SK-N-DZ (cell line): ENCODE measurements around the gene USP3.
"Not testable (repeated sequence)": the region's sequence is repeated elsewhere in the genome, so short reads cannot be mapped to it uniquely, and the experiment has no call there.

Source experiments
- DNase-seq: peaks from one replicate; pipeline ENCODE4 v3.0.0-alpha.2; 2015; ENCODE audit warnings: low spot score

Gene USP3

GRCh38 chr15:63513271-63513670 is 8.9 kb downstream of the USP3 start:
- no peak for DNase-seq

GRCh38 chr15:63513728-63514127 is 9.3 kb downstream of the USP3 start:
- no peak for DNase-seq

- no peak for DNase-seq
Observed at GRCh38 chr15:63514531-63514943, 10.1 kb downstream of the USP3 start.

GRCh38 chr15:63517202-63517601 is 12.8 kb downstream of the USP3 start:
- DNase-seq, result no peak

GRCh38 chr15:63517628-63518027 is 13.2 kb downstream of the USP3 start:
- DNase-seq, result no peak

- no peak for DNase-seq
Observed at GRCh38 chr15:63519041-63519440, 14.6 kb downstream of the USP3 start.

GRCh38 chr15:63519548-63520178 is 15.3 kb downstream of the USP3 start:
- DNase-seq, result no peak

GRCh38 chr15:63520462-63520861 is 16.1 kb downstream of the USP3 start:
- DNase-seq, result not testable (repeated sequence)

- no peak for DNase-seq
Observed at GRCh38 chr15:63522225-63522578, 17.8 kb downstream of the USP3 start.

GRCh38 chr15:63523306-63523990 is 19.1 kb downstream of the USP3 start:
- no peak for DNase-seq

GRCh38 chr15:63524316-63525015 is 20.1 kb downstream of the USP3 start:
- DNase-seq, result no peak

GRCh38 chr15:63526401-63526800 is 22.0 kb downstream of the USP3 start:
- DNase-seq, result no peak

GRCh38 chr15:63528138-63528659 is 23.8 kb downstream of the USP3 start:
- DNase-seq, result no peak

GRCh38 chr15:63530235-63530634 is 25.8 kb downstream of the USP3 start:
- no peak for DNase-seq

- DNase-seq, result no peak
Observed at GRCh38 chr15:63530752-63531299, 26.4 kb downstream of the USP3 start.

- no peak for DNase-seq
Observed at GRCh38 chr15:63531586-63531985, 27.2 kb downstream of the USP3 start.

GRCh38 chr15:63532307-63532744 is 27.9 kb downstream of the USP3 start:
- no peak for DNase-seq

- not testable (repeated sequence) for DNase-seq
Observed at GRCh38 chr15:63534888-63535287, 30.5 kb downstream of the USP3 start.

GRCh38 chr15:63535689-63536088 is 31.3 kb downstream of the USP3 start:
- DNase-seq, result no peak

GRCh38 chr15:63538876-63539275 is 34.5 kb downstream of the USP3 start:
- no peak for DNase-seq

- peak; percentile 18 for DNase-seq
Observed at GRCh38 chr15:63539521-63539920, 35.1 kb downstream of the USP3 start.

GRCh38 chr15:63539998-63540397 is 35.6 kb downstream of the USP3 start:
- no peak for DNase-seq
